ACHN (cell line): ENCODE data around the gene ZNF548.
"Not testable (repeated sequence)": the region's sequence is repeated elsewhere in the genome, so short reads cannot be mapped to it uniquely, and the experiment has no call there.

ENCODE experiments used
- DNase-seq: peaks from one replicate; pipeline ENCODE4 v3.0.0-alpha.2; 2015
- in situ Hi-C: cut with HindIII; loops from 2 replicates; pipeline ENCODE4 v1.10.0; 2017; ENCODE audit warnings: low sequenced_read_pairs, low pct_ligation_motif_present, low pct_unique_long_range_greater_than_20kb

Gene ZNF548

DNA sequence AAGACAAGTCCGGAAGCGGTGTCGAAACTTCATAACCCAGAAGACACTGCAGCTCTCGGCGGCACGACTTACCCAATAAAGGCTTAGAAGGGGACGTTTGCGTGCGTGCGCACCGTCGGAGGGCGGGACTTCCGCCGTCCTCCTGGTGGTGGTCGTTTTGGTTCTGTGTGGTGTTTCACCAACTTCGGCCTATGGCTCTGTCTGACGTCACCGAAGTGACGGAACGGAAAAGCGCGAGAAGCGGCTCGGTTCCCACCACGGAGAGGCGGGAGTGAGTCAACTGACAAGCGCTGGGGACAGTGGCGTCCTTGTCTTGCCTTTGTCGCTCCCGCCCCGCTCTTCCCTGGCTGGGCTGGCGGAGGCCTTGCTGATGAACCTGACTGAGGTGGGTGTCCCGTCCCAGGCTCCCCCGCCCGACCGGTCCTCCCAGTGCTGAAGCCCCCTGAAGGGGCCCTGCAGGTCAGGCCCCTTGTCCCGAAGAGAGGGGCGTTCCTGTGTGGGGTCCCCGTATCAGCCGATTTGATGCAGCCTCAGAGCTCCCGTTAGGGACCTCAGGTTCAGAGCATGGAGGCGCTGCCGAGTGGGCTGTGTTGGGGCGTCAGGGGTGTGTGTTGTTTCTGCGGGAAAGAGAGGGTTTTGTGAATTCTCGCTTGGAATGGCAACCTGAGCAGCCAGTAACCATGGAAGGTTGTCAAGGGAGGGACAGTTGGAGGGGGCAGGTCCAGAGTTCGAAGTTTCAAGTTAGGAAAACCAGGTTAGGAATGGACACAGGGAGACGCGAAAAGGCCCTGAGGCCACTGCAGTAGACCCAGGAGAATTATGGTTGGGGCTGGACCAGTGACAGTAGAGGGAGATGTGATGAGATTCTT, at the start of gene ZNF548:
TSS of gene ZNF548 (plus strand) at position 125 of the 869 bp plus-strand sequence. CDS start at position 371, 246 bp downstream.
- peak; percentile 96 for DNase-seq
- in situ Hi-C loops = no loop called here

DNA sequence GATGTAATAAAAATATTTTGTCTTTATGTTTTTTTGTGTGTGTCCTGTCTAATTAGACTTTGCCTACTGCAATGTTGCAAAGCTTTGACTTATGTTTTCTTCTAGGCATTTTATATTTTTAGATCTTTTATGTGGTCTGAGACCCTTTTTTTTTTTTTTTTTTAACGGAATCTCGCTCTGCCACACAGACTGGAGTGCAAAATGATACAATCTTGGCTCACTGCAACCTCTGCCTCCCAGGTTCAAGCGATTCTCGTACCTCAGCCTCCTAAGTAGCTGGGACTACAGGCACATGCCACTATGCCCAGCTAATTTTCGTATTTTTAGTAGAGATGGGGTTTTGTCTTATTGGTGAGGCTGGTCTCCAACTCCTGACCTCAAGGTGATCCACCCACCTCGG, 47.1 kb upstream of the ZNF548 start:
- in situ Hi-C loops = no loop called here
- no peak for DNase-seq

DNA sequence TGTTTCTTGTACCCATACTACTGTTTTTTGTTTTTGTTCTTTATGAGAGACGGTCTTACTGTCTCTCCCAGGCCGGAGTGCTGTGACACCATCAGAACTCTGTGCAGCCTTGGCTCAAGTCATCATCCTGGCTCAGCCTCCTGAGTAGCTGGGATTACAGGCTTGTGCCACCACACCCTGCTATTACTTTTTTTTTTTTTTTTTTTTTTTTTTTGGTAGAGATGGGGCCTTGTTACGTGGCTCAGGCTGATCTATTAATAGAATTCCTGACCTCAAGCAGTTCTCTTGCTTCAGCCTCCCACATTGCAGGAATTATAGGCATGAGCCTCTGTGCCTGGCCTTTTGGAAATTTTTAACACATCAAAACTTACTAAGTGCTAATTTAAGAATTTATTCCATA, 41.5 kb upstream of the ZNF548 start:
- DNase-seq = no peak

DNA sequence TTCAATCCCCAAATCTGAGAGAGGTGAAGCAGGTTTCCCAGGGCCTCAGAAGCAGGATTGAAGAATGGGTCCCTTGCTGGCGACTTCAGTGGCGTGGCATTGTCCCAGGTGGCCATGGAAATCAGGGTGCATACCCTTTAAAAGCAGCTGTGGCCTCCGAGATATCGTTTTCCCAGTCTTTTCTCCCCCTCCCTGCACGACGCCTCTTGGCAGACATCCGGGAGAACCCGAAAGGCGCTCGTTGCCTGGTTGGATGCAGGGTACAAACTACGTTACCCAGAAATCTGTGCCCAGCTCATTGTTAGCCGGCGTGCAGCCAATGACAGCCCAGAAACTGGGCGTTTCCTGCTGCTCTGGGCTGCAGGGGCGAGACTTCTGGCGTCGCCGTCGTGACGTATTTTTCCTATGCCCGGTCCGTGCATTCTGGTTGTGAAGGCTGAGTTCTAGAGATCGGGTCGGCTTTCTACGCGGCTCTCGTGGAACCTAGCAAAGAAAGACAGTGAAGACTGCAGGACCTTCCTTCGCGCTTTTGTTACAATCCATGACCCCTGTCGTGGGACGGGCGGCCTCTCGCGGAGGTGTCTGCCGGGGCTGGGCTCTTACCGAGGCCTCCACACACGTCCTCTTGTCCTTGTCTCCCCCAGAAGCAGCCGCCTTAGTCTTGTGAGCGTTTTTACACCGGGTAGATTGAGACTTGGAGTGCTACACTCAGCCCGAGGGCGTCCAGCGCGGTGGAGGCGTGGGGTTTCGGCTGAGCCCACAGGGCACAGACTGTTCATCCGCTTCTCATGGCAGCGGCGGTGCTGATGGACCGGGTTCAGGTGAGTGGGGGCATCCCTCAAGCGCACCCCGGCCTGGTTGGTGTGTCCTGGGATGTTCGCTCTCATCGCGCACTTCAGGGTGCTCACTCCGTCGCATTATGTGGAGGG, 38.5 kb upstream of the ZNF548 start, which contains the start of gene ZNF304:
TSS of gene ZNF304 (plus strand) at position 395 of the 929 bp plus-strand sequence. CDS start at position 789, 394 bp downstream.
- in situ Hi-C loops = no loop called here
- DNase-seq = peak; percentile 91

More for the DNA sequence above, 41.5 kb upstream of the ZNF548 start:
- in situ Hi-C loops = no loop called here

DNA sequence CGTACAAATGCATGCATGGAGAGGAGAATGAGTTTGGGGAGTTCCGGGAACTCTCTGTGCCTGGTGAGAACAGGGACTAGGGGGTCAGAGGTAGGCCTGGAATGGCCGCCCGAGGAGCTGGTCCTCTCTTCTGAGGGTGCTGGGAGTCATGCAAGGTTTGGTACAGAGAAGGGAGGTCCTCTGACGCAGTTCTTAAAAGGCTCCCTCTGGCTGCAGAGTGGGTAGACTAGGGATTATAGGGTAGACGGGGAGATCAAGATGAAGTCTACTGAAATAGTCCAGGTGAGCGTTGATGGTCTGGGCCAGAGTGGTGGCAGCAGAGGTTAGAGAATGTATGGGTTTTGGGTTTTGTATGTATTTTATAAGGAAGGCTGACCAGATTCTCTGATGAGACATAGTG, 37.8 kb upstream of the ZNF548 start:
- DNase-seq = no peak
- in situ Hi-C loops = no loop called here

GRCh38 chr19:57355916-57356315, 33.7 kb upstream of the ZNF548 start:
- in situ Hi-C loops = no loop called here

DNA sequence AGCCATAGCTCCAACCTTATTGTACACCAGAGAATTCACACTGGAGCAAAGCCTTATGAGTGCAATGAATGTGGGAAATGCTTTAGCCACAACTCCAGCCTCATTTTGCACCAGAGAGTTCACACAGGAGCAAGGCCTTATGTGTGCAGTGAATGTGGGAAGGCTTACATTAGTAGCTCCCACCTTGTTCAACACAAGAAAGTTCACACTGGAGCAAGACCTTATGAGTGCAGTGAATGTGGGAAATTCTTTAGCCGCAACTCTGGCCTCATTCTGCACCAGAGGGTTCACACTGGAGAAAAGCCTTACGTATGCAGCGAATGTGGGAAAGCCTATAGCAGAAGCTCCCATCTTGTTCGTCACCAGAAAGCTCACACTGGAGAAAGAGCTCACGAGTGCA, 32.2 kb upstream of the ZNF548 start:
- in situ Hi-C loops = no loop called here
- no peak for DNase-seq

More at GRCh38 chr19:57355916-57356315, 33.7 kb upstream of the ZNF548 start:
- no peak for DNase-seq

- DNase-seq = no peak
- in situ Hi-C loops = no loop called here
Observed at GRCh38 chr19:57359300-57359699, 30.4 kb upstream of the ZNF548 start.

GRCh38 chr19:57362419-57362818, 27.2 kb upstream of the ZNF548 start:
- no peak for DNase-seq
- in situ Hi-C loops = no loop called here

DNA sequence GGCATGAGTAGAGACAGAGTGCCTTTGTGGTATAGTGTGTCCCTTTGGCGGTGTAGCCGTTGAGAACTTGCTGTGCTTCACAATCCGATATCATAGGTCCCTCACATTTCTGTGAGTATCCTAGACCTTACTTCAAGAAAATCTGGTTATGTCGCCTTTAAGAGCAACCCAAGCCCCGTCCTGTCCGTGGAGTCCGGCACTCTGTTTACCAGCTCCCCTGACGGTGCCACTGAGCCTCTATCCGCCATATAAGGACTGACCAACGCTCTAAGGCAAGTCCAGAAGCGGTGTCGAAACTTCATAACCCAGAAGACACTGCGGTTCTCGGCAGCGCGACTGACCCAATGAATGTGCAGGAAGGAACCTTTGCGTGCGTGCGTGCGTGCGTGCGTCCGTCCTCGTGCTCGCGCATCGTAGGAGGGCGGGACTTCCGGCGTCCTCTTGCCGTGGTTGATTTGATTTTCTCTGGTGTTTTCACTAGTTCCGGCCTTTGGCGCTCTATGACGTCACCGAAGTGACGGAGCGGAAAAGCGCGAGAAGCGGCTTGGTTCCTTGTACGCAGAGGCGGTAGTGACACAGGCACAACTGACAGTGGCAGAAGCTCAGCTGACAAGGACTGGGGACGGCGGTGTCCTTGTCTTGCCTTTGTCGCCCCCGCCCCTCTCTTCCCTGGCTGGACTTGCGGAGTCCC, 26.5 kb upstream of the ZNF548 start, which contains the start of the genes TRAPPC2B and ZNF547:
TSS of gene TRAPPC2B (plus strand) at position 555 of the 691 bp plus-strand sequence. CDS start 1,283 bp downstream, outside the sequence.
TSS of gene ZNF547 (plus strand) at position 555 of the 691 bp plus-strand sequence. CDS start 5,005 bp downstream, outside the sequence.
- in situ Hi-C loops = no loop called here
- peak; percentile 97 for DNase-seq

DNA sequence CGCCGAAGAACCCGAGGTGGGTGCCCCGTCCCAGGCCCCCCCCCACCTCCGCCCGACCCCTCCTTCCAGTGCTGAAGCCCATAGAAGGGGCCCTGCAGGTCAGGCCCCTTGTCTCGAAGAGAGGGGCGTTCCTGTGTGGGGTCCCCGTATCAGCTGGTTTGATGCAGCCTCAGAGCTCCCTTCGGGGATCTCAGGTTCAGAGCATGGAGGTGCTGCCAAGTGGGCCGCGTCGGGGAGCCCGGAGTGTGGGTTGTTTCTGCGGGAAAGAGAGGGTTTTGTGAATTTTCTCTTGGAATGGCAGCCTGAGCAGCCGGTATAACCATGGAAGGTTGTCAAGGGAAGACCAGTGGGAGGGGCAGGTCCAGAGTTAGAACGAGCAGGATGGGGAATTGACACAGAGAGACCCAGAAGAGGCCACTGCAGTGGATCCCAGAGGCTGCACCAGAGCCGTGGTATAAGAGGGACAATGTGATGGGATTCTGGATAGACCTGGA, 25.9 kb upstream of the ZNF548 start:
- DNase-seq = no peak
- in situ Hi-C loops = no loop called here

DNA sequence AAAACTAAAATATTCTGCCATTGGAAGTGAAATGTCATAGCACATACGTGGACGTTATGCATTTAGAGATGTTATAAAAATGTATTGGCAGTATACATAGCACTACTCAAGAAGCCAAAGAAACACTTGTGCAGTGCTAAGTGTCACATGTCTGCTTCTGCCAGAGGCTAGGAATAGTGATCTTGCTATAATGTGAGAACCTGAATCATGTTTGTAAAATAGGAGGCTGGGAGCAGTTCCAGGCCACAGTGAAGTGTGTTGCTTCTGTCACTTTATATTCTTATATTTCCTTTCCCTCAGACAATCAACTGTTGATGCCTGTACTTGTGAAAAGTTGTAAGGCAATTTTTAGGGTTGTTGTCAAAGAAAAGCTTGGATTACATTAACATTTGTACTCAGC, 22.9 kb upstream of the ZNF548 start:
- in situ Hi-C loops = no loop called here
- no peak for DNase-seq

GRCh38 chr19:57374179-57374578, 15.5 kb upstream of the ZNF548 start:
- in situ Hi-C loops = no loop called here

GRCh38 chr19:57374647-57375046, 15.0 kb upstream of the ZNF548 start:
- in situ Hi-C loops = not testable (repeated sequence)

More at GRCh38 chr19:57374179-57374578, 15.5 kb upstream of the ZNF548 start:
- DNase-seq = no peak

GRCh38 chr19:57376151-57376550, 13.5 kb upstream of the ZNF548 start:
- in situ Hi-C loops = no loop called here
- DNase-seq = no peak

More at GRCh38 chr19:57374647-57375046, 15.0 kb upstream of the ZNF548 start:
- DNase-seq = not testable (repeated sequence)

DNA sequence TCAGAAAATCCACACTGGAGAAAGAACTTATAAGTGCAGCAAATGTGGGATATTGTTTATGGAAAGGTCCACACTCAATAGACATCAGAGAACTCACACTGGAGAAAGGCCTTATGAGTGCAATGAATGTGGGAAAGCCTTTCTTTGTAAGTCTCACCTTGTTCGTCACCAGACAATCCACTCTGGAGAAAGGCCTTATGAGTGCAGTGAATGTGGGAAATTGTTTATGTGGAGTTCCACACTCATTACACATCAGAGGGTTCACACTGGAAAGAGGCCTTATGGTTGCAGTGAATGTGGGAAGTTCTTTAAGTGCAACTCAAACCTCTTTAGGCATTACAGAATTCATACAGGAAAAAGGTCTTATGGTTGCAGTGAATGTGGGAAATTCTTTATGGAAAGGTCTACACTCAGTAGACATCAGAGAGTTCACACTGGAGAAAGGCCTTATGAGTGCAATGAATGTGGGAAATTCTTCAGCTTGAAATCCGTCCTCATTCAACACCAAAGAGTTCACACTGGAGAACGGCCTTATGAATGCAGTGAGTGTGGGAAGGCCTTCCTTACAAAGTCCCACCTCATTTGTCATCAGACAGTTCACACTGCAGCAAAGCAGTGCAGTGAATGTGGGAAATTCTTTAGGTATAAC, 12.0 kb upstream of the ZNF548 start:
- DNase-seq = no peak
- in situ Hi-C loops = no loop called here

DNA sequence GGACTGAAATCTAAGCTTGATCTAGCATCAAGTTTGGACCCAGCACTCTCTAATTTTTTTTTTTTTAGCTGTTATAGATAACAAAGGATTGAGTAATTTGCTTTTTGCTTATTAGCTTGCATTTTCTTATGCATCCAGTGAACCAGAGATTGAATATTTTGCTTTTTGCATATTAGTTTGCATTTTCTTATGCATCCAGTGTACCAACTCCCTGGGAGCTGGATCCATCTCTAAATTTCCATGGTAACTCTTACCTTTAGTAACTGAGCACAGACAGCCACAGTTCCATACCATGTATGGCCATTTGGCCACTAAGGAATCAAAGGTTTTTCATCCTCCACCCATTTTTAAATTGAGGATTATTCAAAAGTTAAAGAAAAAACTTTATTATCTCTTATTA, 8.7 kb upstream of the ZNF548 start:
- no peak for DNase-seq
- in situ Hi-C loops = no loop called here
